Ovary (tissue), 9 donors: Measurements from ENCODE around the gene GPATCH3. TPM values are rescaled to one million over a fixed set of nuclear protein-coding genes. Genes with fewer than 3 reads are reported as not detected.

Experiments
- DNase-seq, 5 donors: peaks; one replicate each; pipeline ENCODE4 v3.0.0-alpha.2; 2019 to 2020
- H3K27ac ChIP-seq, 2 donors: fragments of 200-600 bp; one replicate each; pipeline versions ENCODE4 v1.5.1 to v1.8.0; 2019 to 2022
- H3K27me3 ChIP-seq: fragments of 200-600 bp; one replicate; pipeline ENCODE4 v1.8.0; 2022
- H3K36me3 ChIP-seq: fragments of 200-600 bp; sonication (generic); one replicate; pipeline ENCODE4 v1.5.1; 2019
- H3K4me1 ChIP-seq: one replicate; pipeline ENCODE4 v1.8.1; 2013; ENCODE audit warnings: mild to moderate bottlenecking, moderate library complexity; ENCODE audit not compliant: insufficient read depth
- H3K4me3 ChIP-seq: fragments of 200-600 bp; sonication (generic); one replicate; pipeline ENCODE4 v1.5.1; 2017
- H3K9me3 ChIP-seq, 2 donors: fragments of 200-600 bp in 1 of 2; sonication (generic) in 1 of 2; one replicate each; pipeline versions ENCODE4 v1.5.1 to v1.8.1; 2013 to 2019; ENCODE audit warnings: mild to moderate bottlenecking in 1 of 2, moderate library complexity in 1 of 2
- EP300 ChIP-seq: sonication (generic); formaldehyde crosslinking; IDR thresholded peaks from one replicate; pipeline ENCODE4 v1.6.1; 2017; ENCODE audit warnings: antibody characterized with exemption
- POLR2A ChIP-seq: fragments of 450-650 bp; IDR thresholded peaks from one replicate; pipeline ENCODE4 v1.6.1; 2017; ENCODE audit warnings: antibody characterized with exemption, mild to moderate bottlenecking, moderate library complexity
- WGBS, 3 donors: extraction: QIAGEN DNeasy Blood & Tissue Kit in 1 of 3; methylation state at CpG; one replicate each; pipeline versions ENCODE4 v1.1.5 to v1.1.7; 2013 to 2017; 5-methylcytosine and 5-hydroxymethylcytosine counted together
- intact Hi-C, 4 donors: fragments of 100-400 bp; cut with DNase I; formaldehyde crosslinking; loops; one replicate each; pipeline versions ENCODE4 v1.11.0 to v1.15.1; 2022 to 2023
- polyA plus RNA-seq, 2 donors: library from polyadenylated mRNA; stranded (reverse); fragments of 200-250 nt in 1 of 2; fragments of 350-450 nt in 1 of 2; fragmentation: Illumina TruSeq in 1 of 2; extraction: RNeasy Lipid Tissue Mini Kit (QIAGEN cat#74804) in 1 of 2; gene quantifications; one replicate each; pipeline ENCODE4 v1.2.3, GENCODE V29; 2013 to 2014
- total RNA-seq, 7 donors: library from RNA; depleted of rRNA in 2 of 7; stranded (reverse); fragments of >200 nt in 2 of 7; fragmentation: NEBNext Ultra II Directional in 3 of 7; extraction: Animal tissue kit (Norgen Biotek cat#: 25700) in 3 of 7; gene quantifications; one replicate each; pipeline versions ENCODE4 v1.1.0 to v1.2.4, GENCODE V29; 2016 to 2023
- TF ChIP-seq, protein P1 (sequence below), 3 donors: fragments of 450-650 bp in 2 of 3; fragments of 200-600 bp in 1 of 3; IDR thresholded peaks; one replicate each; pipeline versions ENCODE4 v1.5.1 to v1.8.0; 2016 to 2022; ENCODE audit warnings: antibody characterized with exemption in 3 of 3, mild to moderate bottlenecking in 1 of 3
- donor health status: DM: no; HTN: no; CAD: no; lungs with moderate emphysema.
- donor health status: DM: no; HTN: no; CAD: no.
- donor health status: Bipolar disorder and iron deficiency.
- donor health status: DM: yes; HTN: yes; CAD: no.
- donor health status: DM: no; HTN: no; CAD: no.
- donor health status: DM: yes; HTN: yes; CAD: no.

GPATCH3 gene
- total and polyA plus RNA-seq, 9 donors = 3.1 to 16.4 (median 11.2) TPM

DNA sequence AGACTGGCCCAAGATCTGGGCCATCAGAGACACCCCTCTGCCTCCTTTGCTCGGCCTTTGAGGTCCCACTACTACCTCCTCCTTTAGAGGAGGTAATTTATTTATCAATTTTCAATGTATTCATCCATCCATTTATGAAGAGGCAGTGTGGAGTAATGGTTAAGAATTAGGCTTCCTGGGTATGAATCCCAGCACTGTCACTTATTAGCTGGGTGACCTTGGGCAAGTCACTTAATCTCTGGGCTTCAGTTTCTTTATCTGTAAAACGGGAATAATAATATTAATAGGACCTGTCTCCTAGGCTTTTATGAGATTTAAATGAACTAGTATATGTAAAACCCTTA, 11.9 kb upstream of the GPATCH3 start:
- TF ChIP-seq POLR2A (no peak), EP300 (no peak)
- TF ChIP-seq, protein P1, sequence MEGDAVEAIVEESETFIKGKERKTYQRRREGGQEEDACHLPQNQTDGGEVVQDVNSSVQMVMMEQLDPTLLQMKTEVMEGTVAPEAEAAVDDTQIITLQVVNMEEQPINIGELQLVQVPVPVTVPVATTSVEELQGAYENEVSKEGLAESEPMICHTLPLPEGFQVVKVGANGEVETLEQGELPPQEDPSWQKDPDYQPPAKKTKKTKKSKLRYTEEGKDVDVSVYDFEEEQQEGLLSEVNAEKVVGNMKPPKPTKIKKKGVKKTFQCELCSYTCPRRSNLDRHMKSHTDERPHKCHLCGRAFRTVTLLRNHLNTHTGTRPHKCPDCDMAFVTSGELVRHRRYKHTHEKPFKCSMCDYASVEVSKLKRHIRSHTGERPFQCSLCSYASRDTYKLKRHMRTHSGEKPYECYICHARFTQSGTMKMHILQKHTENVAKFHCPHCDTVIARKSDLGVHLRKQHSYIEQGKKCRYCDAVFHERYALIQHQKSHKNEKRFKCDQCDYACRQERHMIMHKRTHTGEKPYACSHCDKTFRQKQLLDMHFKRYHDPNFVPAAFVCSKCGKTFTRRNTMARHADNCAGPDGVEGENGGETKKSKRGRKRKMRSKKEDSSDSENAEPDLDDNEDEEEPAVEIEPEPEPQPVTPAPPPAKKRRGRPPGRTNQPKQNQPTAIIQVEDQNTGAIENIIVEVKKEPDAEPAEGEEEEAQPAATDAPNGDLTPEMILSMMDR (IDR thresholded peaks at IDR 0.05) = no peak
- Histone ChIP-seq H3K27me3 (no peaks in the 10 kb centered on the region), H3K4me1 (no peaks in the 10 kb centered on the region), H3K9me3 (no peaks in the 10 kb centered on the region), H3K27ac (no peak overlapping the region), H3K4me3 (no peak overlapping the region), H3K36me3 (no peaks in the 10 kb centered on the region)
- DNase-seq = no peak
- intact Hi-C loops = no loop called here
- 47 to 71% (median 52%) methylated on average over 2 of the region's 2 CpGs for WGBS, 3 donors

DNA sequence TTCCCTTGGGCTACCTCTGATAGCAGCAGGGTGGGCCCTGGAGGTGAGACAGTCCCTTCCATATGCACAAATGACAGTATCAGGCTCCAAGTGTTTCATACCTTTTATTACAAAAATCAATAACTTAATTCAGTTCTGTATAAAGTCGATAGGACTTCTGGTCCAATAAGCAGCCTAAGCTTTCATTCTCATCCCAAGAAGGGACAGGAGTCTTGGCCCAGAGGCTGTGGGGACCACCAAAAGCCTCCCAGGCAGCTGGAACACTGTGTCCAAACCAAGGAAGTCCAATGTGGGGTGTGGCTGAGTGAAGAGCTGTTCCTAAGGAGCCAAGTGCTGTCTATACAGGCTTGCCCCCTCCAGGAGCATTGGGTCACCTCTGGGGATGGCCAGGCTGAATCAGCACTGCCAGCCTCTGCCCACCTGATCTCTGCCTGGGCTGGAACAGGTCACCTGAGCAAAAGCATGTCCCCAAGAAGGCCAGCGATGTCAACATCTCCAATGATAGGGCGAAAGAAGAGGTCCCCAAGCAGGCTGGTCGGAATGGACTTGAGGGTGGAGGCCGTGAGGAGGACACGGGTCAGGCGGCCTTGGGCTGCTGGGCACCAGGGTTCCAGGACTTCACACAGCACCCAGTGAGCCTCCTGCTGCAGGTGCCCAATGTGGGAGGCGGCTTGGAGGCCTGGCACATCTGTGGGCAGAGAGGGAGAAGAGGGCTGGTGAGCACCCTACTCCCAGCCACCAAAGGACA, 11.3 kb upstream of the GPATCH3 start:
- Histone ChIP-seq H3K4me1 (no peaks in the 10 kb centered on the region), H3K4me3 (no peak overlapping the region), H3K27me3 (no peaks in the 10 kb centered on the region), H3K27ac (no peak overlapping the region), H3K9me3 (no peaks in the 10 kb centered on the region), H3K36me3 (no peaks in the 10 kb centered on the region)
- 81 to 87% (median 87%) methylated on average over 8 of the region's 8 CpGs for WGBS, 3 donors
- TF ChIP-seq, protein P1 (IDR thresholded peaks at IDR 0.05) = no peak
- TF ChIP-seq POLR2A (no peak), EP300 (no peak)
- no peak for DNase-seq
- intact Hi-C loops = no loop called here

DNA sequence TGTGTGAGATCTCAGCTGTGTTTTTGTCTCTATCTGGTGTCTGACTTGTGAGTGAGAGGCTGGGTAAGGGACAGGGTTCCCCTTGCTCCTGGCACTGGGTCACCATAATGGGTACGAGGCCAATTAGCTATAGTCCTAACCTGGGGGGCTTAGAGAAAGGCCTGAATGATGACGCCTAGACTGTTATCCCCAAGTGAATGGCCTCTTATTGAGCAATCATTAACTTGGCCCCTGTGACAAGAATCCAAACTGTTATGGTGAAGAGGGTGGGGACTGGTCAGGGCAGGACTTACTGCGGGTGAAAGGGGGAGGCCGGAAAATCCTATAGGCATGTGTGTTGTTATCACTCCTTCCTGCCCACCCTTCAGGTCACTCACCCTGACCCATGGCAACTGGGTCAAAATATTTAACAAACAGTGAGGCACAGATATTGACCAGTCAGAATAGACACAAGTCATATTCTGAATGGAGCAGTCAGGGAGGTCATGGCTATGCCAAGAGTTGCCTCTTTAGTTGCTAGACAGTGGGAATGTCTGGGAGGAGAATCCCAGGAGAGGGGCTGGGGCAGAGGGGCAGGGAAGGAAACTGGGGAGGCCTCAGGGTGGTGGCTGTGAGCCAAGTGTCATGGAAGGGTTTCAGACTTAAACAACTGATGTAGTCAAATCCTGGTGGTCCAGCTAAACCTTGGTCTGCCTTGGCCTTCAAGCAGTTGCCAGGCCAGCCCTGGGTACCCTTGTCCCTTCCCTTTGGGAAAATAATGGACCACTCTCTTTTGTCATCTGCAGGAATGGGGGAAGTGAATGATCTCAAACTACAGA, 10.3 kb upstream of the GPATCH3 start:
- no peak overlapping the region for H3K27ac ChIP-seq
- no peaks in the 10 kb centered on the region for H3K9me3 ChIP-seq
- no peak overlapping the region for H3K4me3 ChIP-seq
- no peaks in the 10 kb centered on the region for H3K4me1 ChIP-seq
- WGBS, 3 donors = 82 to 86% (median 85%) methylated on average over 4 of the region's 4 CpGs
- DNase-seq = no peak
- intact Hi-C loops = no loop called here
- TF ChIP-seq POLR2A (no peak), EP300 (no peak)
- TF ChIP-seq, protein P1 (IDR thresholded peaks at IDR 0.05) = no peak
- H3K36me3 ChIP-seq = no peaks in the 10 kb centered on the region
- no peaks in the 10 kb centered on the region for H3K27me3 ChIP-seq

DNA sequence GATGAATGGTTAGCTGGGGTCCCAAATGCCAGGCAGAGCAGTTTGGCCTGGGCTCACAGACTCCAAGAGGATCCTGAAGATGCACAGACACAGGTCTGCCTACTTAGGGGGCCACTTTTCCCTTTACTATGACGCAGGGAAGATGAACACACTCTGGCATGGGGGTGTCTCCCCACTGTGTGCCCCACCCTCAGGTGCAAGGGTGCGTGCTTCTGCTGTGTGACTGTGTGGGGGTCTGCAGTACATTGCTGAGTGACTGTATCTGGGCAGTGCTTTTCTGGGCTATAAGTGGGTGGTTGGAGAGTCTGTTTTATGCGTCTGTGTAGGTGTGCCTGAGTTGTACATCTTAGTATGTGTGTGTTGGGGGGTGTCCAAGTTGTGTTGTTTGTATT, 9.7 kb upstream of the GPATCH3 start:
- Histone ChIP-seq H3K4me3 (no peak overlapping the region), H3K27ac (no peak overlapping the region), H3K9me3 (no peaks in the 10 kb centered on the region), H3K36me3 (no peaks in the 10 kb centered on the region), H3K4me1 (no peaks in the 10 kb centered on the region), H3K27me3 (no peaks in the 10 kb centered on the region)
- WGBS, 3 donors = 84 to 92% (median 85%) methylated on average over 3 of the region's 3 CpGs
- no peak for DNase-seq
- intact Hi-C loops = no loop called here
- TF ChIP-seq POLR2A (no peak), EP300 (no peak)
- TF ChIP-seq, protein P1 (IDR thresholded peaks at IDR 0.05) = no peak
